Bone marrow (tissue), 2 donors: Measurements from ENCODE around the gene SREK1.
"Not testable (repeated sequence)": the region's sequence is repeated elsewhere in the genome, so short reads cannot be mapped to it uniquely, and the experiment has no call there.

ENCODE experiments used
- DNase-seq, 2 donors: peaks; one replicate each; lab custom pipeline; 2025; lab: John Stamatoyannopoulos, UW

SREK1 gene

GRCh38 chr5:66144074-66144833 lies at the start of gene SREK1:
SREK1 (plus strand) TSS chr5:66144300; CDS start chr5:66144377, 77 bp downstream.
- DNase-seq: peak; percentile 85 to 97

GRCh38 chr5:66100851-66101250 lies 43.2 kb upstream of the SREK1 start:
- DNase-seq: no peak

GRCh38 chr5:66113160-66113559 lies 30.9 kb upstream of the SREK1 start:
- no peak for DNase-seq

GRCh38 chr5:66118304-66118703 lies 25.8 kb upstream of the SREK1 start:
- no peak for DNase-seq

- no peak for DNase-seq
Measured at GRCh38 chr5:66122379-66123034, 21.6 kb upstream of the SREK1 start.

- DNase-seq: no peak
Measured at GRCh38 chr5:66129144-66129543, 15.0 kb upstream of the SREK1 start.

GRCh38 chr5:66130493-66130892 lies 13.6 kb upstream of the SREK1 start:
- DNase-seq: no peak

- no peak for DNase-seq
Measured at GRCh38 chr5:66134407-66134861, 9.7 kb upstream of the SREK1 start.

- DNase-seq: no peak
Measured at GRCh38 chr5:66136053-66136452, 8.0 kb upstream of the SREK1 start.

- DNase-seq: not testable (repeated sequence)
Measured at GRCh38 chr5:66136944-66137343, 7.2 kb upstream of the SREK1 start.

GRCh38 chr5:66138637-66139317 lies 5.3 kb upstream of the SREK1 start:
- peak in 1 of 2 donors; percentile 72 for DNase-seq

- DNase-seq: no peak
Measured at GRCh38 chr5:66139318-66139712, 4.8 kb upstream of the SREK1 start.

- no peak for DNase-seq
Measured at GRCh38 chr5:66142417-66142816, 1.7 kb upstream of the SREK1 start.

GRCh38 chr5:66143473-66144073 lies 527 bp upstream of the SREK1 start:
- no peak for DNase-seq

GRCh38 chr5:66144834-66145390 lies 812 bp downstream of the SREK1 start:
- DNase-seq: no peak

GRCh38 chr5:66145737-66146136 lies 1.6 kb downstream of the SREK1 start:
- DNase-seq: no peak

- DNase-seq: no peak
Measured at GRCh38 chr5:66149950-66150349, 5.8 kb downstream of the SREK1 start.

- no peak for DNase-seq
Measured at GRCh38 chr5:66151030-66151429, 6.9 kb downstream of the SREK1 start.

- no peak for DNase-seq
Measured at GRCh38 chr5:66151491-66151890, 7.4 kb downstream of the SREK1 start.

GRCh38 chr5:66157046-66157445 lies 12.9 kb downstream of the SREK1 start:
- no peak for DNase-seq

GRCh38 chr5:66161356-66161755 lies 17.3 kb downstream of the SREK1 start:
- no peak for DNase-seq
